ENCODE results near the gene FOXO4.

DNA sequence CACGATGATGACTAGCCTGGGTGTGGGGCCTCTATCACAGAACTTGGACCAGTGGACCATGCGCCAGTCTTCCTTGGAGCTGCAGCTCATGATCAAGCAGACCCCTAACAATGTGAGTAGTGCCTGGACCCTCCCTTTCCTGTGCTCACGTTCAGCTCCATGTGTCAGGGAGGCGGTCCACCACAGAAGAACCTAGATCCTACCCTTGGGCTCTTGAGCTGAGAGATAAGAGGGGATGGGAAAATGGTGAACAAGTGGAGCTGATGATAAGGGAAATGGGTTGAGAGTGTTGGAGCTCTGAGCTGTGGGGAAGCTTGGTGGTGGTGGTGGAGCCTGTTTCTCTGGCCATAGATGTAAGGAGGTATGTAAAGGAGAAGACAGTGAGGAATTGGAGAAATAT lies 35.9 kb downstream of the FOXO4 start:
- TF ChIP-seq EZH2 (IDR thresholded peaks at IDR 0.05; ENCODE audit: borderline replicate concordance, low read length) (no peak), CTCF (IDR thresholded peaks at IDR 0.05; ENCODE audit: low read length) (no peak)

All from OCI-LY1 (cell line).